Uterus (tissue), 4 donors: Measurements from ENCODE around the gene DIAPH2. TPM values are rescaled to one million over a fixed set of nuclear protein-coding genes. Genes with fewer than 3 reads are reported as not detected.
"Not testable (repeated sequence)": the region's sequence is repeated elsewhere in the genome, so short reads cannot be mapped to it uniquely, and the experiment has no call there.

ENCODE experiments used
- DNase-seq, 2 donors: peaks; one replicate each; pipeline ENCODE4 v3.0.0-alpha.2; 2019 to 2020
- H3K27ac ChIP-seq, 2 donors: fragments of 200-600 bp; sonication (generic); 1 replicate in 1 of 2; 2 replicates in 1 of 2; pipeline ENCODE4 v1.5.1; 2016 to 2018
- H3K27me3 ChIP-seq, 2 donors: fragments of 200-600 bp; sonication (generic); one replicate each; pipeline ENCODE4 v1.5.1; 2018 to 2019; ENCODE audit warnings: control low read depth in 1 of 2
- H3K36me3 ChIP-seq, 2 donors: fragments of 200-600 bp; sonication (generic); one replicate each; pipeline ENCODE4 v1.5.1; 2019; ENCODE audit warnings: control low read depth in 1 of 2
- H3K4me1 ChIP-seq, 2 donors: fragments of 200-600 bp; sonication (generic); one replicate each; pipeline ENCODE4 v1.5.1; 2018 to 2019; ENCODE audit warnings: control low read depth in 1 of 2
- H3K4me3 ChIP-seq, 2 donors: fragments of 200-600 bp; sonication (generic); 1 replicate in 1 of 2; 2 replicates in 1 of 2; pipeline ENCODE4 v1.5.1; 2018 to 2019; ENCODE audit warnings: mild to moderate bottlenecking in 1 of 2
- H3K9me3 ChIP-seq, 2 donors: fragments of 200-600 bp; sonication (generic); one replicate each; pipeline ENCODE4 v1.5.1; 2019; ENCODE audit warnings: control low read depth in 1 of 2
- CTCF ChIP-seq, 4 experiments: fragments of 200-600 bp in 2 of 4; fragments of 450-650 bp in 2 of 4; sonication (generic) in 2 of 4; IDR thresholded peaks; one replicate each; pipeline ENCODE4 v1.5.1; 2016 to 2019; ENCODE audit warnings: antibody characterized with exemption in 4 of 4, mild to moderate bottlenecking in 2 of 4, moderate library complexity in 1 of 4
- POLR2A ChIP-seq, 2 donors: fragments of 450-650 bp; IDR thresholded peaks; one replicate each; pipeline ENCODE4 v1.6.1; 2016; ENCODE audit warnings: antibody characterized with exemption in 2 of 2, mild to moderate bottlenecking in 1 of 2, moderate library complexity in 1 of 2
- intact Hi-C: fragments of 100-400 bp; cut with DNase I; formaldehyde crosslinking; loops from one replicate; pipeline ENCODE4 v1.15.1; 2023; ENCODE audit warnings: low total_unique reads
- total RNA-seq, 4 donors: library from RNA; depleted of rRNA in 3 of 4; stranded (reverse); fragments of >200 nt in 3 of 4; gene quantifications; one replicate each; pipeline versions ENCODE4 v1.1.0 to v1.2.4, GENCODE V29; 2014 to 2023
- donor health status: DM: yes; HTN: yes; CAD: no.

Gene DIAPH2
- total RNA-seq, 4 donors from 2014 or later = 16.7 to 41.5 (median 30.3) TPM

GRCh38 chrX:97402903-97403302, 718.3 kb downstream of the DIAPH2 start:
- TF ChIP-seq POLR2A (IDR thresholded peaks at IDR 0.05) (no peak), CTCF (IDR thresholded peaks at IDR 0.05) (no peak)
- intact Hi-C loops = no loop called here
- Histone ChIP-seq H3K27me3 (no peaks in the 10 kb centered on the region), H3K36me3 (no peaks in the 10 kb centered on the region), H3K27ac (no peak overlapping the region), H3K4me3 (no peak overlapping the region), H3K4me1 (no peaks in the 10 kb centered on the region), H3K9me3 (no peaks in the 10 kb centered on the region)
- DNase-seq = no peak

- H3K27me3 ChIP-seq = no peaks in the 10 kb centered on the region
- no peak overlapping the region for H3K27ac ChIP-seq
- no peaks in the 10 kb centered on the region for H3K9me3 ChIP-seq
- H3K4me3 ChIP-seq = no peak overlapping the region
- intact Hi-C loops = no loop called here
- H3K4me1 ChIP-seq = no peaks in the 10 kb centered on the region
- no peaks in the 10 kb centered on the region for H3K36me3 ChIP-seq
- DNase-seq = no peak
- TF ChIP-seq POLR2A (IDR thresholded peaks at IDR 0.05) = no peak
- TF ChIP-seq CTCF (IDR thresholded peaks at IDR 0.05) = no peak
Measured at GRCh38 chrX:97405031-97405660, 720.5 kb downstream of the DIAPH2 start.

- intact Hi-C loops = not testable (repeated sequence)
Measured at GRCh38 chrX:97409632-97410415, 725.2 kb downstream of the DIAPH2 start.

GRCh38 chrX:97416461-97416860, 731.8 kb downstream of the DIAPH2 start:
- no peak overlapping the region for H3K4me3 ChIP-seq
- no peaks in the 10 kb centered on the region for H3K4me1 ChIP-seq
- H3K36me3 ChIP-seq = no peaks in the 10 kb centered on the region
- DNase-seq = no peak
- intact Hi-C loops = no loop called here
- H3K9me3 ChIP-seq = no peaks in the 10 kb centered on the region
- H3K27ac ChIP-seq = no peak overlapping the region
- no peaks in the 10 kb centered on the region for H3K27me3 ChIP-seq
- TF ChIP-seq CTCF (IDR thresholded peaks at IDR 0.05) (no peak), POLR2A (IDR thresholded peaks at IDR 0.05) (no peak)

More at GRCh38 chrX:97409632-97410415, 725.2 kb downstream of the DIAPH2 start:
- not testable (repeated sequence) for H3K27ac ChIP-seq, H3K9me3 ChIP-seq, H3K4me1 ChIP-seq, H3K27me3 ChIP-seq, H3K36me3 ChIP-seq, H3K4me3 ChIP-seq, DNase-seq

- H3K4me3 ChIP-seq = no peak overlapping the region
- no peaks in the 10 kb centered on the region for H3K36me3 ChIP-seq
- intact Hi-C loops = no loop called here
- no peaks in the 10 kb centered on the region for H3K27me3 ChIP-seq
- DNase-seq = no peak
- no peak overlapping the region for H3K27ac ChIP-seq
- H3K9me3 ChIP-seq = no peaks in the 10 kb centered on the region
- H3K4me1 ChIP-seq = no peaks in the 10 kb centered on the region
- TF ChIP-seq POLR2A (IDR thresholded peaks at IDR 0.05) (no peak), CTCF (IDR thresholded peaks at IDR 0.05) (no peak)
Measured at GRCh38 chrX:97429101-97429500, 744.5 kb downstream of the DIAPH2 start.
